ENCODE data around the gene C5orf34. TPM values are rescaled to one million over a fixed set of nuclear protein-coding genes. Genes with fewer than 3 reads are reported as not detected.

Gene C5orf34
- total RNA-seq, 1 donor from 2014 or later, result 4.9 TPM

GRCh38 chr5:43536972-43537371 lies 22.0 kb upstream of the C5orf34 start:
- Mint-ChIP-seq H3K27ac (no peak overlapping the region), H3K4me1 (ENCODE audit: low read depth) (peaks cover 11% of the 10 kb centered on the region), H3K4me3 (ENCODE audit: low read depth) (no peak overlapping the region), H3K36me3 (ENCODE audit: insufficient read depth) (peaks cover 38% of the 10 kb centered on the region), H3K9me3 (ENCODE audit: low read depth) (no peaks in the 10 kb centered on the region), H3K27me3 (no peaks in the 10 kb centered on the region)
- no peak for DNase-seq (ENCODE audit: low spot score, unreplicated experiment)
- no peak for TF ChIP-seq CTCF (IDR thresholded peaks at IDR 0.05; ENCODE audit: unreplicated experiment)

- DNase-seq (ENCODE audit: low spot score, unreplicated experiment), result no peak
- peaks cover 34% of the 10 kb centered on the region for H3K36me3 Mint-ChIP-seq (ENCODE audit: insufficient read depth)
- H3K4me1 Mint-ChIP-seq (ENCODE audit: low read depth), result peaks cover under 1% of the 10 kb centered on the region
- TF ChIP-seq CTCF (IDR thresholded peaks at IDR 0.05; ENCODE audit: unreplicated experiment), result no peak
- no peaks in the 10 kb centered on the region for H3K9me3 Mint-ChIP-seq (ENCODE audit: low read depth)
- H3K27me3 Mint-ChIP-seq, result no peaks in the 10 kb centered on the region
- H3K27ac Mint-ChIP-seq, result no peak overlapping the region
- H3K4me3 Mint-ChIP-seq (ENCODE audit: low read depth), result no peak overlapping the region
These were observed 18.7 kb upstream of the C5orf34 start for GRCh38 chr5:43533646-43534045.

GRCh38 chr5:43530648-43531047 lies 15.7 kb upstream of the C5orf34 start:
- no peaks in the 10 kb centered on the region for H3K9me3 Mint-ChIP-seq (ENCODE audit: low read depth)
- H3K27ac Mint-ChIP-seq, result no peak overlapping the region
- H3K4me3 Mint-ChIP-seq (ENCODE audit: low read depth), result no peak overlapping the region
- peaks cover 36% of the 10 kb centered on the region for H3K36me3 Mint-ChIP-seq (ENCODE audit: insufficient read depth)
- H3K4me1 Mint-ChIP-seq (ENCODE audit: low read depth), result no peaks in the 10 kb centered on the region
- H3K27me3 Mint-ChIP-seq, result no peaks in the 10 kb centered on the region
- DNase-seq (ENCODE audit: low spot score, unreplicated experiment), result no peak
- no peak for TF ChIP-seq CTCF (IDR thresholded peaks at IDR 0.05; ENCODE audit: unreplicated experiment)

- Mint-ChIP-seq H3K4me3 (ENCODE audit: low read depth) (no peak overlapping the region), H3K9me3 (ENCODE audit: low read depth) (no peaks in the 10 kb centered on the region), H3K4me1 (ENCODE audit: low read depth) (no peaks in the 10 kb centered on the region), H3K27me3 (no peaks in the 10 kb centered on the region), H3K27ac (no peak overlapping the region), H3K36me3 (ENCODE audit: insufficient read depth) (peaks cover 38% of the 10 kb centered on the region)
- TF ChIP-seq CTCF (IDR thresholded peaks at IDR 0.05; ENCODE audit: unreplicated experiment), result no peak
- no peak for DNase-seq (ENCODE audit: low spot score, unreplicated experiment)
These were observed 8.7 kb upstream of the C5orf34 start for GRCh38 chr5:43523662-43524072.

- no peak overlapping the region for H3K4me3 Mint-ChIP-seq (ENCODE audit: low read depth)
- H3K27me3 Mint-ChIP-seq, result no peaks in the 10 kb centered on the region
- peaks cover 27% of the 10 kb centered on the region for H3K36me3 Mint-ChIP-seq (ENCODE audit: insufficient read depth)
- no peak for DNase-seq (ENCODE audit: low spot score, unreplicated experiment)
- no peak overlapping the region for H3K27ac Mint-ChIP-seq
- peaks cover under 1% of the 10 kb centered on the region for H3K4me1 Mint-ChIP-seq (ENCODE audit: low read depth)
- TF ChIP-seq CTCF (IDR thresholded peaks at IDR 0.05; ENCODE audit: unreplicated experiment), result no peak
- no peaks in the 10 kb centered on the region for H3K9me3 Mint-ChIP-seq (ENCODE audit: low read depth)
These were observed 5.7 kb upstream of the C5orf34 start for GRCh38 chr5:43520615-43521014.
